Measurements from ENCODE around the gene ATXN2L. TPM values are rescaled to one million over a fixed set of nuclear protein-coding genes. Genes with fewer than 3 reads are reported as not detected.

The ATXN2L gene
- total and polyA plus RNA-seq, 2 of the 4 experiments (the other 2 are of a cell fraction), result 12.9 to 58.8 TPM

DNA sequence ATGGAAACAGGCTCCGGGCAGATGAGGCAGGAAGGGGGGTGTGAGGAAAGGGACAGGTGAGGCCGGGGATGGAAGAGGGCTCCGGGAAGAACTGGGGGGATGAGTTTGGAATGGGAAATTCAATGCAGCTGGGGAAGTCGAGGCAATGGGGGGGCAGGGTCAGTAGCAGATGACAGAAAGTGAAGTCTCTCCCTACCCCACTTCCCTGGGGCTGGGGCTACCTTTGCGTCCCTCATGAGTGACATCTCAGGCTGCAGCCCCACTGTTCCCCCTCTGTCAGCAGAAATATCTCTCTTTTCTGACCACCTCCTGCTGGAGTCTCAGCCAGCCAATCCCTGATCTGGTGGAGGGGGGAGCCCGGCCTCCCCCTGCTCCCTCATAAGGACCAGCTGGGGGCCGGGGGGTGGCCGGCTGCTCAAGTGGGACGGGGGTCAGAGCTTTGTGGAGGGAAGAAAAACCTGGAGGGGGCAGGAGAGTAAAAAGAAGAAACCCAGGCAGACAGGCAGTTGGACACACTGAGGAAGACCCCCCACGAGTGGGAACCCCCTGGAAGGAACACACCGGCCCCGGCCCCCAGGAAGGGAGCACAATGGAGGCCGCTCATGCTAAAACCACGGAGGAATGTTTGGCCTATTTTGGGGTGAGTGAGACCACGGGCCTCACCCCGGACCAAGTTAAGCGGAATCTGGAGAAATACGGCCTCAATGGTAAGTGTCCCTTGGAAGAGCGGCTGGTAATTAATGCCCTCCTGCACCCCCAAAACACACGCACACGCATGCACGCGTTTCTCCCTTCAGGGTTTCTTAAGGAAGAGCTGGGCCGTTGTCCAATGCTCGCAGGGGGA is 55.5 kb downstream of the ATXN2L start, which contains the start of gene ATP2A1:
Gene ATP2A1 (plus strand): TSS at position 406 of the 844 bp plus-strand sequence. CDS start 184 bp downstream, at position 590.
- H2BK20ac ChIP-seq (ENCODE audit: low read depth, low read length), result no peak within 1 kb of the TSS
- no peak for ATAC-seq (ENCODE audit: low read depth)
- CTCF ChIA-PET, result no interaction called here
- H3K18ac ChIP-seq (ENCODE audit: low read depth, low read length), result no peak within 1 kb of the TSS
- dilution Hi-C loops (cut with HindIII; ENCODE audit: low sequenced_read_pairs, unreplicated experiment) (no loop called here), intact Hi-C loops (cut with micrococcal nuclease) (no loop called here), in situ Hi-C loops (cut with MboI; ENCODE audit: low sequenced_read_pairs) (loop anchor here (5.0 kb wide), 1 partner anchor 44 kb away; no protein-coding TSS in a partner anchor)
- H3K4me2 ChIP-seq (ENCODE audit: low read depth, low read length), result peak within 1 kb of the TSS; percentile 89
- POLR2A ChIA-PET (ENCODE audit: unreplicated experiment), result no interaction called here
- no TSS peak for BruUV-seq (replicated peaks)
- peak within 1 kb of the TSS; percentile 98 for H2AK9ac ChIP-seq (replicated peaks; ENCODE audit: low read depth, low read length, poor library complexity)
- peak within 1 kb of the TSS; percentile 67 for H3K9ac ChIP-seq (ENCODE audit: low read depth, low read length)
- no peaks in the 10 kb centered on the region for H3K27me3 ChIP-seq (ENCODE audit: control insufficient read depth, insufficient read depth, low read length)
- H3K23ac ChIP-seq (ENCODE audit: low read depth, low read length), result peak within 1 kb of the TSS; percentile 88; the same call in 1 of the 2 replicates
- TF ChIP-seq, protein P1, sequence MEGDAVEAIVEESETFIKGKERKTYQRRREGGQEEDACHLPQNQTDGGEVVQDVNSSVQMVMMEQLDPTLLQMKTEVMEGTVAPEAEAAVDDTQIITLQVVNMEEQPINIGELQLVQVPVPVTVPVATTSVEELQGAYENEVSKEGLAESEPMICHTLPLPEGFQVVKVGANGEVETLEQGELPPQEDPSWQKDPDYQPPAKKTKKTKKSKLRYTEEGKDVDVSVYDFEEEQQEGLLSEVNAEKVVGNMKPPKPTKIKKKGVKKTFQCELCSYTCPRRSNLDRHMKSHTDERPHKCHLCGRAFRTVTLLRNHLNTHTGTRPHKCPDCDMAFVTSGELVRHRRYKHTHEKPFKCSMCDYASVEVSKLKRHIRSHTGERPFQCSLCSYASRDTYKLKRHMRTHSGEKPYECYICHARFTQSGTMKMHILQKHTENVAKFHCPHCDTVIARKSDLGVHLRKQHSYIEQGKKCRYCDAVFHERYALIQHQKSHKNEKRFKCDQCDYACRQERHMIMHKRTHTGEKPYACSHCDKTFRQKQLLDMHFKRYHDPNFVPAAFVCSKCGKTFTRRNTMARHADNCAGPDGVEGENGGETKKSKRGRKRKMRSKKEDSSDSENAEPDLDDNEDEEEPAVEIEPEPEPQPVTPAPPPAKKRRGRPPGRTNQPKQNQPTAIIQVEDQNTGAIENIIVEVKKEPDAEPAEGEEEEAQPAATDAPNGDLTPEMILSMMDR (conservative IDR thresholded peaks at IDR 0.05; ENCODE audit: low read depth, low read length), result no peak
- TF ChIP-seq MAZ (IDR thresholded peaks at IDR 0.05; ENCODE audit: borderline replicate concordance, low read depth, low read length), result no peak
- TF ChIP-seq MAFK (IDR thresholded peaks at IDR 0.05; ENCODE audit: low read depth, low read length), result no peak
- no peak for TF ChIP-seq CEBPB (IDR thresholded peaks at IDR 0.05; ENCODE audit: low read depth, low read length)
- TF ChIP-seq, protein P2, sequence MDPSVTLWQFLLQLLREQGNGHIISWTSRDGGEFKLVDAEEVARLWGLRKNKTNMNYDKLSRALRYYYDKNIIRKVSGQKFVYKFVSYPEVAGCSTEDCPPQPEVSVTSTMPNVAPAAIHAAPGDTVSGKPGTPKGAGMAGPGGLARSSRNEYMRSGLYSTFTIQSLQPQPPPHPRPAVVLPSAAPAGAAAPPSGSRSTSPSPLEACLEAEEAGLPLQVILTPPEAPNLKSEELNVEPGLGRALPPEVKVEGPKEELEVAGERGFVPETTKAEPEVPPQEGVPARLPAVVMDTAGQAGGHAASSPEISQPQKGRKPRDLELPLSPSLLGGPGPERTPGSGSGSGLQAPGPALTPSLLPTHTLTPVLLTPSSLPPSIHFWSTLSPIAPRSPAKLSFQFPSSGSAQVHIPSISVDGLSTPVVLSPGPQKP (IDR thresholded peaks at IDR 0.05; ENCODE audit: borderline replicate concordance, low read depth, low read length), result no peak
- peaks cover 7% of the 10 kb centered on the region; the same call in 1 of the 2 replicates for H3K4me1 ChIP-seq (ENCODE audit: control insufficient read depth, insufficient read depth, low read length)
- DNase-seq, result no peak
- H3K27ac ChIP-seq (ENCODE audit: insufficient read depth, low read length), result peak within 1 kb of the TSS; percentile 28; the same call in 1 of the 2 replicates
- no peak within 1 kb of the TSS for H4K5ac ChIP-seq (ENCODE audit: low read depth, low read length)
- no peaks in the 10 kb centered on the region for H4K20me1 ChIP-seq (ENCODE audit: insufficient read depth, low read length)
- H3K56ac ChIP-seq (ENCODE audit: extremely low read depth, insufficient read depth, low read length), result no peak within 1 kb of the TSS
- no peak within 1 kb of the TSS for H2BK120ac ChIP-seq (ENCODE audit: low read depth, low read length)
- H3K4me3 ChIP-seq (ENCODE audit: insufficient read depth, low read depth, low read length), result peak within 1 kb of the TSS; percentile 71
- no peaks in the 10 kb centered on the region for H3K9me3 ChIP-seq (ENCODE audit: control insufficient read depth, insufficient read depth, low read length)
- H2AFZ ChIP-seq (replicated peaks; ENCODE audit: low read length, poor library complexity), result peak within 1 kb of the TSS; percentile 95
- H2BK5ac ChIP-seq (ENCODE audit: low read depth, low read length, poor library complexity, severe bottlenecking), result no peak within 1 kb of the TSS
- H3K14ac ChIP-seq (replicated peaks; ENCODE audit: low read depth, low read length), result peak within 1 kb of the TSS; percentile 85; the same call in 1 of the 2 replicates
- H3K36me3 ChIP-seq (ENCODE audit: control insufficient read depth, insufficient read depth, low read length), result peaks cover 9% of the 10 kb centered on the region
- H4K91ac ChIP-seq (ENCODE audit: insufficient read depth, low read depth, low read length), result peak within 1 kb of the TSS; percentile 66; the same call in 1 of the 2 replicates
- peak within 1 kb of the TSS; percentile 18 for H3K4ac ChIP-seq (ENCODE audit: low read depth, low read length)
- H3K9me1 ChIP-seq (ENCODE audit: insufficient read depth, low read length), result peaks cover 7% of the 10 kb centered on the region; the same call in 1 of the 2 replicates
- peak within 1 kb of the TSS; percentile 46; the same call in 1 of the 2 replicates for H2AK5ac ChIP-seq (ENCODE audit: low read depth, low read length)
- H3K79me1 ChIP-seq (ENCODE audit: low read depth in 1 of 2, low read length in 2 of 2), result peaks cover 4 to 20% of the 10 kb centered on the region in 2 experiments; a peak in 2 of 4 replicates
- no peak within 1 kb of the TSS for H2BK15ac ChIP-seq (ENCODE audit: low read depth, low read length)
- WGBS, 2 experiments (ENCODE audit: extremely low coverage in 2 of 2, insufficient read length in 1 of 2), result 76% methylated on average over 8 of the region's 25 CpGs; no CpG with 5 or more reads in 1 of the 2 experiments
- H4K8ac ChIP-seq (ENCODE audit: low read depth in 2 of 2, low read length in 2 of 2), result peak within 1 kb of the TSS; percentile 79 to 83; a peak in 3 of 4 replicates

Measured in IMR-90 (cell line).